ENCODE results near the gene SECTM1.

DNA sequence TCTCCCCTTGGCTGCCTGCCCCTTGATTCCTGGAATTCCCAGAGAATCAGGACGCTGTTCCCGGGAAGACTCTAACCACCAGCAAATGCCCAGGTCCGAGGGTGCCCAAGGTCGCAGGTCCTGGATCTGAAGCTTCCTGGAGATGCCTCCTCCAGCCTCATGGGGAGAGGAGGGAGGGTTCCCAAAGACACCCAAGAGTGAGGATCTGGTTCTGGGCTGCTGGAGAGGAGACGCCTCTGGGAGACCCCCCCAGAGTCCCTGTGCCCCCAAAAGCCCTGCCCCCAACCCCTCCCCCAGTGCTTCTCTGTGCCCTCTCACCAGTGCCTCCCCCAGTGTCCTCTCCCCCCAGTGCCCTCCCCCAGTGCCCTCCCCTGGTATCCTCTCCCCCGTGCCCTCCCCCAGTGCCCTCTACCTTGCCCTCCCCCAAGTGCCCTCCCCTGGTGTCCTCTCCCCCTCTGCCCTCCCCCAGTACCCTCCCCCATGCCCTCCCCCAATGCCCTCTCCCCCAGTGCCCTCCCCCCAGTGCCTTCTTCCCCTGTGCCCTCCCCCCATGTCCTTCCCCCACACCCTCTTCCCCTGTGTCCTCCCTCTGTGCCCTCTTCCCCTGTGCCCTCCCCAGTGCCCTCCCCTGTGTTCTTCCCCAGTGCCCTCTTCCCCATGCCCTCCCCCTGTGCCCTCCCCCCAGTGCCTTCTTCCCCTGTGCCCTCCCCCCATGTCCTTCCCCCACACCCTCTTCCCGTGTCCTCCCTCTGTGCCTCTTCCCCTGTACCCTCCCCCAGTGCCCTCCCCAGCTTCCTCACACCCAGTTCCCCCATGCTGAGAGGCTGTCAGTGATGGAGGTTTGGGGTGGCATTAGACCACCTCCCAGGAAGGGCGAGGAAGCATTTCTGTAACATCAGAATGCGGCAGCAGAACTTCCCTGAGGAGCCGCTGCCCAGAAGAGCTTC lies 6.3 kb upstream of the SECTM1 start:
- no peak for TF ChIP-seq EZH2 (IDR thresholded peaks at IDR 0.05; ENCODE audit: insufficient read depth, poor library complexity, severe bottlenecking)
- no peak for TF ChIP-seq EZH2phosphoT487 (IDR thresholded peaks at IDR 0.05; ENCODE audit: insufficient read depth, low read depth)

Data from GM23248 (cell line).